DND-41 (cell line): ENCODE data around the gene SLC13A5.
"Not testable (repeated sequence)": the region's sequence is repeated elsewhere in the genome, so short reads cannot be mapped to it uniquely, and the experiment has no call there.

ENCODE experiments used
- ATAC-seq: fragments of 200-7000 bp; cut with Tn5 transposase; 3 replicates; pipeline ENCODE4 v1.9.1; 2021; ENCODE audit warnings: low read depth; ENCODE audit not compliant: insufficient read depth
- DNase-seq: peaks from one replicate; pipeline ENCODE4 v3.0.0-alpha.2; 2020
- H2AFZ ChIP-seq: 2 replicates; pipeline ENCODE4 v1.6.0; 2012; ENCODE audit warnings: low read depth, low read length
- H3K27ac ChIP-seq: 2 replicates; pipeline ENCODE4 v1.5.1; 2012; ENCODE audit warnings: low read length, inconsistent platforms
- H3K27me3 ChIP-seq: fragments of 200-600 bp; sonication (generic); 2 replicates; pipeline ENCODE4 v1.6.0; 2012; ENCODE audit warnings: low read length, mild to moderate bottlenecking, inconsistent platforms; ENCODE audit not compliant: insufficient read depth, poor library complexity
- H3K36me3 ChIP-seq: 2 replicates; pipeline ENCODE4 v1.5.1; 2012; ENCODE audit warnings: low read length, inconsistent platforms; ENCODE audit not compliant: insufficient read depth
- H3K4me1 ChIP-seq: 2 replicates; pipeline ENCODE4 v1.5.1; 2012; ENCODE audit warnings: mild to moderate bottlenecking, low read length; ENCODE audit not compliant: insufficient read depth
- H3K4me2 ChIP-seq: 2 replicates; pipeline ENCODE4 v1.6.0; 2012; ENCODE audit warnings: mild to moderate bottlenecking, moderate library complexity, low read length, inconsistent platforms; ENCODE audit not compliant: insufficient read depth
- H3K4me3 ChIP-seq, 2 experiments: fragments of 200-600 bp in 1 of 2; shearing (Covaris generic) in 1 of 2; 2 replicates each; pipeline ENCODE4 v1.5.1; 2012 to 2016; ENCODE audit warnings: inconsistent platforms in 2 of 2, low read length in 2 of 2, mild to moderate bottlenecking in 2 of 2, low read depth in 1 of 2, moderate library complexity in 1 of 2
- H3K79me2 ChIP-seq: 2 replicates; pipeline ENCODE4 v1.6.0; 2012; ENCODE audit warnings: low read length, inconsistent platforms; ENCODE audit not compliant: insufficient read depth
- H3K9ac ChIP-seq: 2 replicates; pipeline ENCODE4 v1.6.0; 2012; ENCODE audit warnings: low read depth, mild to moderate bottlenecking, inconsistent platforms, low read length, moderate library complexity
- H3K9me3 ChIP-seq: 2 replicates; pipeline ENCODE4 v1.5.1; 2012; ENCODE audit warnings: low read length, moderate library complexity, mild to moderate bottlenecking, inconsistent platforms; ENCODE audit not compliant: insufficient read depth, severe bottlenecking
- H4K20me1 ChIP-seq: 2 replicates; pipeline ENCODE4 v1.6.0; 2012; ENCODE audit warnings: low read length; ENCODE audit not compliant: insufficient read depth
- CTCF ChIP-seq: IDR thresholded peaks from 2 replicates; pipeline ENCODE4 v1.5.1; 2012; ENCODE audit warnings: borderline replicate concordance, low read length, moderate library complexity, mild to moderate bottlenecking; ENCODE audit not compliant: poor library complexity, severe bottlenecking; ENCODE audit errors: extremely low read depth
- EZH2 ChIP-seq: IDR thresholded peaks from 3 replicates; pipeline ENCODE4 v1.6.1; 2012; ENCODE audit warnings: borderline replicate concordance, low read depth, mild to moderate bottlenecking, moderate library complexity, low read length, inconsistent platforms; ENCODE audit not compliant: severe bottlenecking

The SLC13A5 gene

GRCh38 chr17:6657633-6658287 is 55.4 kb downstream of the SLC13A5 start:
- no peaks in the 10 kb centered on the region for H3K79me2 ChIP-seq
- H4K20me1 ChIP-seq: no peaks in the 10 kb centered on the region
- no peak overlapping the region for H3K4me3 ChIP-seq
- ATAC-seq (no peak), DNase-seq (no peak)
- no peak overlapping the region for H3K27ac ChIP-seq
- no peak overlapping the region for H3K9ac ChIP-seq
- peaks cover 23% of the 10 kb centered on the region for H3K27me3 ChIP-seq
- H3K9me3 ChIP-seq: no peaks in the 10 kb centered on the region
- no peak overlapping the region for H3K4me2 ChIP-seq
- H3K4me1 ChIP-seq: peaks cover 17% of the 10 kb centered on the region
- H2AFZ ChIP-seq: no peak overlapping the region
- TF ChIP-seq CTCF: no peak
- no peak for TF ChIP-seq EZH2
- no peaks in the 10 kb centered on the region for H3K36me3 ChIP-seq

GRCh38 chr17:6656797-6657632 is 56.2 kb downstream of the SLC13A5 start:
- H3K4me3 ChIP-seq, H2AFZ ChIP-seq, H3K9ac ChIP-seq, H4K20me1 ChIP-seq, H3K27ac ChIP-seq, ATAC-seq, H3K79me2 ChIP-seq, H3K4me2 ChIP-seq, H3K9me3 ChIP-seq, H3K36me3 ChIP-seq, DNase-seq: not testable (repeated sequence)
- H3K27me3 ChIP-seq: peaks cover 18% of the 10 kb centered on the region
- H3K4me1 ChIP-seq: peaks cover 25% of the 10 kb centered on the region

- H3K4me1 ChIP-seq: peaks cover 30% of the 10 kb centered on the region
- DNase-seq, H3K9ac ChIP-seq, H3K27me3 ChIP-seq, H3K4me3 ChIP-seq, H2AFZ ChIP-seq, H4K20me1 ChIP-seq, ATAC-seq, H3K9me3 ChIP-seq, H3K79me2 ChIP-seq, H3K4me2 ChIP-seq, H3K36me3 ChIP-seq, H3K27ac ChIP-seq: not testable (repeated sequence)
Measured at GRCh38 chr17:6655732-6656361, 57.3 kb downstream of the SLC13A5 start.

- Histone ChIP-seq H3K27ac (no peak overlapping the region), H3K9me3 (no peaks in the 10 kb centered on the region), H3K4me2 (no peak overlapping the region), H4K20me1 (peaks cover 2% of the 10 kb centered on the region; the same call in 1 of the 2 replicates), H3K9ac (no peak overlapping the region), H3K4me1 (peaks cover 36% of the 10 kb centered on the region), H2AFZ (no peak overlapping the region), H3K79me2 (peaks cover 17% of the 10 kb centered on the region), H3K36me3 (peaks cover 3% of the 10 kb centered on the region; the same call in 1 of the 2 replicates), H3K4me3 (no peak overlapping the region), H3K27me3 (peaks cover 4% of the 10 kb centered on the region)
- ATAC-seq (no peak), DNase-seq (no peak)
- TF ChIP-seq CTCF (no peak), EZH2 (no peak)
Measured at GRCh38 chr17:6654841-6655731, 58.1 kb downstream of the SLC13A5 start.
